ENCODE measurements around the gene BABAM2. TPM values are rescaled to one million over a fixed set of nuclear protein-coding genes. Genes with fewer than 3 reads are reported as not detected.

Gene BABAM2
- total and polyA plus RNA-seq, 9 of the 15 experiments (the other 6 are each of a cell fraction or from before 2014, with no cell fraction given): 10.9 to 37.4 (median 25.6) TPM

DNA sequence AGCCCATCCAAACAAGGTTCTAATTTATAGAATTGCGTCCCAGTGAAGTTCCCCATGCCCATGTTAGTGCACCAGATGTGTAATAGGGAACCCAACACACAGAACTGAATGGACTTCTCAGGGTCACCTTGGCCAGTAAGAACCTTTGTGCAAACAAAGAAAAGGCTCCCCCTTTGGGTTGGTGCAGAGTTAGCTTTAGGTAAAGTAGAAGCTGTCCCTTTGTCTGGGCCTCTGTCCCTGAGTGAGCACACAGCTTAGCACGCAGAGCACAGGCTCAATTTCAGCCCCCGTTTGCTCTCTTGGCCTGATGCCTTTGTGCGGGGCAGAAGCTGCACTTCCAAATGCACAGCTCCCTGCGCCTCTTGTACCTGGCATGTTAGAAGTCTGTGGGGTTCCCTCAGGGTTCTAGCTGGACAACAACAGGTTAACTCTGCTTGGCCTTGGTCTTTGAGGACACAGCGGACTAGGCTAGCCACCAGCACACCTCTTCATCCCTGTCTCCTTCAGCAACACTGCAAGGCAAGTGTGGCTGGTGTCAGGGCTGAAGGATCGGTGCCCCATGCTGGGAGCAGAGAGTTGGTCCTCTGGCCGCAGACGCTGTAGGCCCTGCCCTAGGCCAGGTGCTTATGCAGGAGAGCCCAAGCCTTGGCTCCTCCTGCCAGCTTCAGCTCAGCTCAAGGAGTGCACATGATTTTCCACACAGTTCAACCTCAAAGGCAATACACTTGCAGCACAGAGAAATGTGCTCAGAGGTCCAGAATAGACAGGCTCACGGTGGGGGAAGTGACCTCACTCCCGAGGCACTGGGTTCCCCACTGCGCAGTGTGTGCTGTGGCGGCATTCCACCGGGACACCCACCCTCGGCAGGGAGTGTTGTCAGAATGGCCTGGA, 428.8 kb downstream of the BABAM2 start (continued):
- TF ChIP-seq FOXA3 (CRISPR knock-in tag; conservative IDR thresholded peaks at IDR 0.05 in 1 of 2, IDR thresholded peaks at IDR 0.05 in 1 of 2) (peak in 1 of 2 experiments; percentile 55; a peak in 1 of 4 replicates), ZFP1 (CRISPR knock-in tag; IDR thresholded peaks at IDR 0.05) (no peak), NCOA4 (IDR thresholded peaks at IDR 0.05; ENCODE audit: partially characterized antibody) (no peak), MCM7 (IDR thresholded peaks at IDR 0.05) (no peak), ESRRA (IDR thresholded peaks at IDR 0.05; ENCODE audit: borderline replicate concordance, low read depth) (peak; percentile 92), ZNF24 (IDR thresholded peaks at IDR 0.05) (no peak), SAP30 (IDR thresholded peaks at IDR 0.05; ENCODE audit: borderline replicate concordance, insufficient read depth, low read depth, low read length, poor library complexity, severe bottlenecking) (no peak)
- TF ChIP-seq, protein P1, sequence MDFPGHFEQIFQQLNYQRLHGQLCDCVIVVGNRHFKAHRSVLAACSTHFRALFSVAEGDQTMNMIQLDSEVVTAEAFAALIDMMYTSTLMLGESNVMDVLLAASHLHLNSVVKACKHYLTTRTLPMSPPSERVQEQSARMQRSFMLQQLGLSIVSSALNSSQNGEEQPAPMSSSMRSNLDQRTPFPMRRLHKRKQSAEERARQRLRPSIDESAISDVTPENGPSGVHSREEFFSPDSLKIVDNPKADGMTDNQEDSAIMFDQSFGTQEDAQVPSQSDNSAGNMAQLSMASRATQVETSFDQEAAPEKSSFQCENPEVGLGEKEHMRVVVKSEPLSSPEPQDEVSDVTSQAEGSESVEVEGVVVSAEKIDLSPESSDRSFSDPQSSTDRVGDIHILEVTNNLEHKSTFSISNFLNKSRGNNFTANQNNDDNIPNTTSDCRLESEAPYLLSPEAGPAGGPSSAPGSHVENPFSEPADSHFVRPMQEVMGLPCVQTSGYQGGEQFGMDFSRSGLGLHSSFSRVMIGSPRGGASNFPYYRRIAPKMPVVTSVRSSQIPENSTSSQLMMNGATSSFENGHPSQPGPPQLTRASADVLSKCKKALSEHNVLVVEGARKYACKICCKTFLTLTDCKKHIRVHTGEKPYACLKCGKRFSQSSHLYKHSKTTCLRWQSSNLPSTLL (IDR thresholded peaks at IDR 0.05): no peak
- TF ChIP-seq, protein P2, sequence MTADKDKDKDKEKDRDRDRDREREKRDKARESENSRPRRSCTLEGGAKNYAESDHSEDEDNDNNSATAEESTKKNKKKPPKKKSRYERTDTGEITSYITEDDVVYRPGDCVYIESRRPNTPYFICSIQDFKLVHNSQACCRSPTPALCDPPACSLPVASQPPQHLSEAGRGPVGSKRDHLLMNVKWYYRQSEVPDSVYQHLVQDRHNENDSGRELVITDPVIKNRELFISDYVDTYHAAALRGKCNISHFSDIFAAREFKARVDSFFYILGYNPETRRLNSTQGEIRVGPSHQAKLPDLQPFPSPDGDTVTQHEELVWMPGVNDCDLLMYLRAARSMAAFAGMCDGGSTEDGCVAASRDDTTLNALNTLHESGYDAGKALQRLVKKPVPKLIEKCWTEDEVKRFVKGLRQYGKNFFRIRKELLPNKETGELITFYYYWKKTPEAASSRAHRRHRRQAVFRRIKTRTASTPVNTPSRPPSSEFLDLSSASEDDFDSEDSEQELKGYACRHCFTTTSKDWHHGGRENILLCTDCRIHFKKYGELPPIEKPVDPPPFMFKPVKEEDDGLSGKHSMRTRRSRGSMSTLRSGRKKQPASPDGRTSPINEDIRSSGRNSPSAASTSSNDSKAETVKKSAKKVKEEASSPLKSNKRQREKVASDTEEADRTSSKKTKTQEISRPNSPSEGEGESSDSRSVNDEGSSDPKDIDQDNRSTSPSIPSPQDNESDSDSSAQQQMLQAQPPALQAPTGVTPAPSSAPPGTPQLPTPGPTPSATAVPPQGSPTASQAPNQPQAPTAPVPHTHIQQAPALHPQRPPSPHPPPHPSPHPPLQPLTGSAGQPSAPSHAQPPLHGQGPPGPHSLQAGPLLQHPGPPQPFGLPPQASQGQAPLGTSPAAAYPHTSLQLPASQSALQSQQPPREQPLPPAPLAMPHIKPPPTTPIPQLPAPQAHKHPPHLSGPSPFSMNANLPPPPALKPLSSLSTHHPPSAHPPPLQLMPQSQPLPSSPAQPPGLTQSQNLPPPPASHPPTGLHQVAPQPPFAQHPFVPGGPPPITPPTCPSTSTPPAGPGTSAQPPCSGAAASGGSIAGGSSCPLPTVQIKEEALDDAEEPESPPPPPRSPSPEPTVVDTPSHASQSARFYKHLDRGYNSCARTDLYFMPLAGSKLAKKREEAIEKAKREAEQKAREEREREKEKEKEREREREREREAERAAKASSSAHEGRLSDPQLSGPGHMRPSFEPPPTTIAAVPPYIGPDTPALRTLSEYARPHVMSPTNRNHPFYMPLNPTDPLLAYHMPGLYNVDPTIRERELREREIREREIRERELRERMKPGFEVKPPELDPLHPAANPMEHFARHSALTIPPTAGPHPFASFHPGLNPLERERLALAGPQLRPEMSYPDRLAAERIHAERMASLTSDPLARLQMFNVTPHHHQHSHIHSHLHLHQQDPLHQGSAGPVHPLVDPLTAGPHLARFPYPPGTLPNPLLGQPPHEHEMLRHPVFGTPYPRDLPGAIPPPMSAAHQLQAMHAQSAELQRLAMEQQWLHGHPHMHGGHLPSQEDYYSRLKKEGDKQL (CRISPR knock-in tag; IDR thresholded peaks at IDR 0.05; ENCODE audit: borderline replicate concordance): no peak
- TF ChIP-seq, protein P3, sequence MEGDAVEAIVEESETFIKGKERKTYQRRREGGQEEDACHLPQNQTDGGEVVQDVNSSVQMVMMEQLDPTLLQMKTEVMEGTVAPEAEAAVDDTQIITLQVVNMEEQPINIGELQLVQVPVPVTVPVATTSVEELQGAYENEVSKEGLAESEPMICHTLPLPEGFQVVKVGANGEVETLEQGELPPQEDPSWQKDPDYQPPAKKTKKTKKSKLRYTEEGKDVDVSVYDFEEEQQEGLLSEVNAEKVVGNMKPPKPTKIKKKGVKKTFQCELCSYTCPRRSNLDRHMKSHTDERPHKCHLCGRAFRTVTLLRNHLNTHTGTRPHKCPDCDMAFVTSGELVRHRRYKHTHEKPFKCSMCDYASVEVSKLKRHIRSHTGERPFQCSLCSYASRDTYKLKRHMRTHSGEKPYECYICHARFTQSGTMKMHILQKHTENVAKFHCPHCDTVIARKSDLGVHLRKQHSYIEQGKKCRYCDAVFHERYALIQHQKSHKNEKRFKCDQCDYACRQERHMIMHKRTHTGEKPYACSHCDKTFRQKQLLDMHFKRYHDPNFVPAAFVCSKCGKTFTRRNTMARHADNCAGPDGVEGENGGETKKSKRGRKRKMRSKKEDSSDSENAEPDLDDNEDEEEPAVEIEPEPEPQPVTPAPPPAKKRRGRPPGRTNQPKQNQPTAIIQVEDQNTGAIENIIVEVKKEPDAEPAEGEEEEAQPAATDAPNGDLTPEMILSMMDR (IDR thresholded peaks at IDR 0.05 in 2 of 3, conservative IDR thresholded peaks at IDR 0.05 in 1 of 3; ENCODE audit: insufficient read depth in 2 of 3, low read depth in 1 of 3, low read length in 3 of 3): 0 out of 6 replicates have a peak, but pooled peaks of 2 of the 3 experiments have one; percentile 9 to 10
